Keratinocyte (primary cell): Measurements from ENCODE around the gene NIT2. TPM values are rescaled to one million over a fixed set of nuclear protein-coding genes. Genes with fewer than 3 reads are reported as not detected.

ENCODE experiments used
- DNase-seq: peaks from one replicate; pipeline ENCODE4 v3.0.0-alpha.2; 2011; ENCODE audit warnings: low read depth, missing footprints, low spot score
- FAIRE-seq: peaks from 2 replicates; lab custom pipeline; 2011; peaks lifted over from hg19 to GRCh38; lab: Jason Lieb, UNC
- H2AFZ ChIP-seq: 2 replicates; pipeline ENCODE4 v1.6.0; 2012; ENCODE audit warnings: low read length, control low read depth, inconsistent platforms; ENCODE audit not compliant: control insufficient read depth
- H3K27ac ChIP-seq: 2 replicates; pipeline ENCODE4 v1.5.1; 2011; ENCODE audit warnings: low read length; ENCODE audit not compliant: control insufficient read depth, insufficient read depth
- H3K27me3 ChIP-seq: 3 replicates; pipeline ENCODE4 v1.6.0; 2011; ENCODE audit warnings: low read length; ENCODE audit not compliant: control insufficient read depth, insufficient read depth; ENCODE audit errors: extremely low read depth
- H3K36me3 ChIP-seq, 2 experiments: 2 replicates in 1 of 2; 3 replicates in 1 of 2; pipeline ENCODE4 v1.5.1; 2011; ENCODE audit warnings: low read length in 2 of 2, mild to moderate bottlenecking in 1 of 2; ENCODE audit not compliant: control insufficient read depth in 2 of 2, insufficient read depth in 2 of 2; ENCODE audit errors: extremely low read depth in 1 of 2
- H3K4me1 ChIP-seq: 3 replicates; pipeline ENCODE4 v1.5.1; 2011; ENCODE audit warnings: low read length; ENCODE audit not compliant: control insufficient read depth, insufficient read depth; ENCODE audit errors: extremely low read depth
- H3K4me2 ChIP-seq: 3 replicates; pipeline ENCODE4 v1.6.0; 2011; ENCODE audit warnings: low read depth, low read length; ENCODE audit not compliant: control insufficient read depth, insufficient read depth; ENCODE audit errors: extremely low read depth
- H3K4me3 ChIP-seq, 3 experiments: fragments of 200-600 bp in 1 of 3; sonication (generic) in 1 of 3; 2 replicates in 2 of 3; 3 replicates in 1 of 3; pipeline ENCODE4 v1.5.1; 2011 to 2016; ENCODE audit warnings: low read length in 3 of 3, mild to moderate bottlenecking in 3 of 3, control low read depth in 2 of 3, inconsistent platforms in 1 of 3, low read depth in 1 of 3, mixed read lengths in 1 of 3, mixed run types in 1 of 3, moderate library complexity in 1 of 3; ENCODE audit not compliant: control insufficient read depth in 2 of 3, insufficient read depth in 2 of 3; ENCODE audit errors: extremely low read depth in 1 of 3
- H3K79me2 ChIP-seq: 2 replicates; pipeline ENCODE4 v1.6.0; 2012; ENCODE audit warnings: low read length; ENCODE audit not compliant: control insufficient read depth, insufficient read depth
- H3K9ac ChIP-seq: 3 replicates; pipeline ENCODE4 v1.6.0; 2011; ENCODE audit warnings: low read length; ENCODE audit not compliant: control insufficient read depth, insufficient read depth; ENCODE audit errors: extremely low read depth
- H3K9me1 ChIP-seq: 3 replicates; pipeline ENCODE4 v1.6.0; 2011; ENCODE audit warnings: low read length; ENCODE audit not compliant: control insufficient read depth, insufficient read depth; ENCODE audit errors: extremely low read depth
- H3K9me3 ChIP-seq: 2 replicates; pipeline ENCODE4 v1.5.1; 2012; ENCODE audit warnings: low read depth, low read length; ENCODE audit not compliant: control insufficient read depth
- H4K20me1 ChIP-seq: 3 replicates; pipeline ENCODE4 v1.6.0; 2011; ENCODE audit warnings: low read length; ENCODE audit not compliant: control insufficient read depth, insufficient read depth; ENCODE audit errors: extremely low read depth
- EZH2 ChIP-seq: IDR thresholded peaks from one replicate; pipeline ENCODE4 v1.6.1; 2012; ENCODE audit warnings: inconsistent platforms, mild to moderate bottlenecking, low read length, moderate library complexity
- dilution Hi-C: fragments of 300-500 bp; cut with MboI; formaldehyde crosslinking; loops from one replicate; pipeline ENCODE4 v1.7.0; 2020; ENCODE audit warnings: low sequenced_read_pairs; ENCODE audit not compliant: extremely low pct_ligation_motif_present
- polyA plus RNA-seq, 5 experiments: library from polyadenylated mRNA; depleted of rRNA in 3 of 5; stranded (reverse) in 3 of 5; stranded (forward) in 1 of 5; unstranded in 1 of 5; fragments of >200 nt; gene quantifications; 1 replicate in 1 of 5; 2 replicates in 3 of 5; 3 replicates in 1 of 5; pipeline versions ENCODE4 v1.2.1 to v1.2.3, GENCODE V29; 2011 to 2012; ENCODE audit warnings: missing spikeins in 2 of 5, low read depth in 1 of 5, low replicate concordance in 1 of 5
- TF ChIP-seq, protein P1 (sequence below), 3 experiments: IDR thresholded peaks in 1 of 3; conservative IDR thresholded peaks in 1 of 3; optimal IDR thresholded peaks in 1 of 3; 2 replicates in 2 of 3; 3 replicates in 1 of 3; pipeline versions ENCODE3 to v1.5.1; 2011; ENCODE audit warnings: low read length in 3 of 3, mild to moderate bottlenecking in 3 of 3, moderate library complexity in 2 of 3, control low read depth in 1 of 3, inconsistent platforms in 1 of 3; ENCODE audit not compliant: insufficient read depth in 2 of 3; ENCODE audit errors: extremely low read depth in 1 of 3

Gene NIT2
- polyA plus RNA-seq, 1 donor (not counting 4 experiments of a cell fraction or from before 2014, with no cell fraction given), result 118 TPM

DNA sequence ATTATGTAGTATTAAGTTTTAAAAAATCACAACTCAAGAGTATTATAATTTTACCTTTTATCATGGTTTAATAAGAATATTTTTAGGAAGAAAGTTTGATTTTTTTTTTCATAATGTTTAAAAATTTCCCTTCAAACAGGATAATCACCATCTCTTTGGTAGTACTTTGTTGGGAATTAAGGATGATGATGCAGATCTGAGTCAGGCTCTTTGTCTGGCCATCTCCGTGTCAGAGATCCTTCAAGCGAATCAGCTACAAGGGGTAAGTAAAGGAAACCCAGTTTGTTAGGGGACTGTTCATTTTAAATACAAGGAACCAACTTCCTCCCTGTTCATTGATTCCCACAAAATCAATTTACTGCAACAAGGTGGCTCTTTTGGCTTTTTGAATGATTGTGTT, 36.8 kb upstream of the NIT2 start:
- Histone ChIP-seq H3K27me3 (no peaks in the 10 kb centered on the region), H3K79me2 (no peaks in the 10 kb centered on the region), H3K27ac (peak overlapping the region; percentile 13), H3K9ac (no peak overlapping the region), H3K4me1 (peaks cover 6% of the 10 kb centered on the region), H4K20me1 (no peaks in the 10 kb centered on the region), H3K36me3 (peaks cover 5 to 13% of the 10 kb centered on the region in 2 experiments), H3K9me1 (no peaks in the 10 kb centered on the region), H2AFZ (peak overlapping the region; percentile 44), H3K9me3 (no peaks in the 10 kb centered on the region), H3K4me2 (no peak overlapping the region), H3K4me3 (no peak overlapping the region)
- dilution Hi-C loops, result no loop called here
- no peak for DNase-seq
- peak; percentile 94 for FAIRE-seq
- no peak for TF ChIP-seq EZH2
- TF ChIP-seq, protein P1, sequence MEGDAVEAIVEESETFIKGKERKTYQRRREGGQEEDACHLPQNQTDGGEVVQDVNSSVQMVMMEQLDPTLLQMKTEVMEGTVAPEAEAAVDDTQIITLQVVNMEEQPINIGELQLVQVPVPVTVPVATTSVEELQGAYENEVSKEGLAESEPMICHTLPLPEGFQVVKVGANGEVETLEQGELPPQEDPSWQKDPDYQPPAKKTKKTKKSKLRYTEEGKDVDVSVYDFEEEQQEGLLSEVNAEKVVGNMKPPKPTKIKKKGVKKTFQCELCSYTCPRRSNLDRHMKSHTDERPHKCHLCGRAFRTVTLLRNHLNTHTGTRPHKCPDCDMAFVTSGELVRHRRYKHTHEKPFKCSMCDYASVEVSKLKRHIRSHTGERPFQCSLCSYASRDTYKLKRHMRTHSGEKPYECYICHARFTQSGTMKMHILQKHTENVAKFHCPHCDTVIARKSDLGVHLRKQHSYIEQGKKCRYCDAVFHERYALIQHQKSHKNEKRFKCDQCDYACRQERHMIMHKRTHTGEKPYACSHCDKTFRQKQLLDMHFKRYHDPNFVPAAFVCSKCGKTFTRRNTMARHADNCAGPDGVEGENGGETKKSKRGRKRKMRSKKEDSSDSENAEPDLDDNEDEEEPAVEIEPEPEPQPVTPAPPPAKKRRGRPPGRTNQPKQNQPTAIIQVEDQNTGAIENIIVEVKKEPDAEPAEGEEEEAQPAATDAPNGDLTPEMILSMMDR (optimal IDR thresholded peaks at IDR 0.05 in 1 of 3, IDR thresholded peaks at IDR 0.05 in 1 of 3, conservative IDR thresholded peaks at IDR 0.05 in 1 of 3; ENCODE audit: extremely low read depth in 1 of 3, insufficient read depth in 2 of 3, low read length in 3 of 3), result no peak

DNA sequence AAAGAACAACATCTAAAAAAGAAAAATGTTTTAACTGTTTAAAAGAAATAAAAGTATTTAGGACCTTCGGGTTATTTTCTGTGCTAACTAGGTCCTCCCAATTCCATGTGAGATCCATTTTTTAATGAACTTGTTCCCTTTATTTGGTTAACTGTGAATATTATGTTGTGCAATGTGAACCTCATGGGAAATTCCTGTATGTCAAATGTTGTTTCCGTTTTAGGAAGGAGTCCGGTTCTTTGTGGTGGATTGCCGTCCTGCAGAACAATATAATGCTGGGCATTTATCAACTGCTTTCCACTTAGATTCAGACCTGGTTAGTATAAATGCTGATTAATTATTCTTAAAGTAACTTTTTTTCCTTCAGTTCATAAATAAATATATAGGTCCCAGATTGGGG, 35.5 kb upstream of the NIT2 start:
- no peaks in the 10 kb centered on the region for H3K79me2 ChIP-seq
- FAIRE-seq (no peak), DNase-seq (no peak)
- H2AFZ ChIP-seq, result no peak overlapping the region
- H4K20me1 ChIP-seq, result no peaks in the 10 kb centered on the region
- TF ChIP-seq, protein P1 (optimal IDR thresholded peaks at IDR 0.05 in 1 of 3, IDR thresholded peaks at IDR 0.05 in 1 of 3, conservative IDR thresholded peaks at IDR 0.05 in 1 of 3; ENCODE audit: extremely low read depth in 1 of 3, insufficient read depth in 2 of 3, low read length in 3 of 3), result no peak
- no peak for TF ChIP-seq EZH2
- H3K36me3 ChIP-seq, result peaks cover 5 to 13% of the 10 kb centered on the region in 2 experiments
- H3K9me1 ChIP-seq, result no peaks in the 10 kb centered on the region
- H3K27me3 ChIP-seq, result no peaks in the 10 kb centered on the region
- H3K4me3 ChIP-seq, result no peak overlapping the region
- H3K9me3 ChIP-seq, result no peaks in the 10 kb centered on the region
- H3K27ac ChIP-seq, result no peak overlapping the region
- H3K9ac ChIP-seq, result no peak overlapping the region
- H3K4me2 ChIP-seq, result no peak overlapping the region
- dilution Hi-C loops, result no loop called here
- H3K4me1 ChIP-seq, result peaks cover 6% of the 10 kb centered on the region
